GM12873 (cell line): ENCODE data around the gene KCNC3.

ENCODE experiments used
- CTCF ChIP-seq: IDR thresholded peaks from 2 replicates; pipeline ENCODE4 v1.5.1; 2012; ENCODE audit warnings: low read depth, mild to moderate bottlenecking, moderate library complexity, low read length, control low read depth; ENCODE audit not compliant: insufficient read depth; ENCODE audit errors: missing control alignments

The KCNC3 gene

GRCh38 chr19:50326101-50326664 is 3.0 kb downstream of the KCNC3 start:
- no peak for TF ChIP-seq CTCF

DNA sequence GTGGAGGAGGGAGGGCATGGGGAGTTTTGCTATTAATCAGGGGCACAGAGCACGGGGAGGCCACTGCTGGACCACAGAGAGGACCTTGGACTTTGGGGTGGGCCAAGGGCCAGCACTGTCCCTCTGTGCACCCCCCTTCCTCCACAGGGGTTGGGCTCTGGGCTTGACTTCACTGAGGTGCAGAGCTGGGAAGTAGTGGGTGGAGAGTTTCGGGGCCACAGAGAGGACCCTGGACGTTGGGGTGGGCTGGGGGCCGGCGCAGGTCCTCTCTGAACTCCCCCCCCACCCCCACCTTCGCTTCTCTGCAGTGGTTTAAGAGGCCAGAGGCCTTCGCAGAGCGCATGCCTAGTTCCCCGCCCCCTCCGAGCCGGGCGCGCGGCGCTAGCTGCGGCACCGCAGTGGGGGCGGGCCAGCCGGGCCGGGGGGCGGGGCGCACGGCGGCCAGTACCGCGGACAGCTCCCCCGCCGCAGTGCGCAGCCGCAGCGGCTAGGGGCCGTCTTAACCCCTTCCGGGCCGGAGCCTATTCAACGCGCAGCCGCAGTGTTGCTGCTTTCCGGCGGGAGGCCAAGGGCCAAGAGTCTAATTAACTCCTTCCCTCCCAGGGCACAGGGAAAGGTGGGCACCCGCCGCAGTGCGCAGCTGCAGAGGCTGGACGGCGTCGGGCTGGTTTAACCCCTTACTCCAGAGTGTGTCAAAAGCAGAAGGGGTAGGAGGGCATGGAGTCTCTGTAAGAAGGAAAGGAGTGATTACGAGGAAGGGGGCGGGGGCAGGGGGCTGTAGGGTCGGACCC is 3.7 kb downstream of the KCNC3 start:
- TF ChIP-seq CTCF, result no peak

- no peak for TF ChIP-seq CTCF
Measured at GRCh38 chr19:50324331-50324730, 4.8 kb downstream of the KCNC3 start.

DNA sequence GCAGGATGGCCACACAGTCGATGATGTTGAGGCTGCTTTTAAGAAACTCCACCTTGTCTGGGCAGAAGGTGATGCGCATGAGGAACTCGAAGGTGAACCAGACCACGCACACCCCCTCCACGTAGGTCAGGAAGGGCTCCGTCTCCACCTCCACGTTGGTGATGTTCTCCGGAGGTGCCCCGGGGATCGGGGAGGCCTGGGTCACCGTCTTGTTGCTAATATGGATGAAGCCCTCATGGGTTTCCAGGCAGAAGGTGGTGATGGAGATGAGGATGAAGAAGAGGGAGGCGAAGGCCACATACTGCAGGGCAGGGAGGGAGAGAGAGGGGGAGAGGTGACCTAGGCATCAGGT is 5.4 kb downstream of the KCNC3 start:
- no peak for TF ChIP-seq CTCF

GRCh38 chr19:50322931-50323781 is 6.0 kb downstream of the KCNC3 start:
- no peak for TF ChIP-seq CTCF

DNA sequence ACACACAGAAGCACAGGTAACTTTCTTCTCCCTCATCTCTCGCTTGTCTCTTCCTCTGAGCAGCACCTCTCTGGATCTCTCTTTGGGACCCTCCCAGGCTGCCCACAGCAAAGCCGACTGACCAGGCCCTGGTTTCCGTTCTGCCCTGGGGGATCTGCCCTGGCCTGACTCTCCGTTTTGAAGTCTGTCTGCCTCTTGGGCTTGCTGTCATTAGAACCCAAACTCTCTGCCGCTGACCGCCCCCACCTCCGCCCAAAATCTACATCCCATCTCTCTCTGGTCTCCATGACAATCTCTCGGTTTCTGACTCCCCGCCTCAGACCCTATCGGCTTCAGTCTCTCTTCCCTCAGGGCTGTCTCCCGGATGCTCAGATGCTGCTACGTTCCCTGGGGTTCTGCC is 6.9 kb downstream of the KCNC3 start:
- no peak for TF ChIP-seq CTCF

GRCh38 chr19:50321831-50322230 is 7.3 kb downstream of the KCNC3 start:
- no peak for TF ChIP-seq CTCF
